Glutamatergic neuron (in vitro differentiated cells): ENCODE measurements around the gene AGFG1. TPM values are rescaled to one million over a fixed set of nuclear protein-coding genes. Genes with fewer than 3 reads are reported as not detected.

ENCODE experiments used
- DNase-seq: peaks from one replicate; pipeline ENCODE4 v3.0.0; 2022
- H3K27ac Mint-ChIP-seq: one replicate; pipeline ENCODE4 v1.8.0; 2020; ENCODE audit warnings: mild to moderate bottlenecking, mixed read lengths, inconsistent platforms; ENCODE audit not compliant: unreplicated experiment
- H3K27me3 Mint-ChIP-seq: one replicate; pipeline ENCODE4 v1.8.0; 2020; ENCODE audit warnings: mild to moderate bottlenecking, moderate library complexity, mixed read lengths, inconsistent platforms; ENCODE audit not compliant: unreplicated experiment
- H3K36me3 Mint-ChIP-seq: one replicate; pipeline ENCODE4 v1.8.0; 2020; ENCODE audit warnings: mild to moderate bottlenecking, mixed read lengths, inconsistent platforms; ENCODE audit not compliant: unreplicated experiment
- H3K4me1 Mint-ChIP-seq: one replicate; pipeline ENCODE4 v1.8.0; 2020; ENCODE audit warnings: mild to moderate bottlenecking, low read depth, mixed read lengths, inconsistent platforms; ENCODE audit not compliant: unreplicated experiment
- H3K4me3 Mint-ChIP-seq: one replicate; pipeline ENCODE4 v1.8.0; 2020; ENCODE audit warnings: mild to moderate bottlenecking, mixed read lengths, inconsistent platforms; ENCODE audit not compliant: unreplicated experiment
- H3K9me3 Mint-ChIP-seq: one replicate; pipeline ENCODE4 v1.8.0; 2020; ENCODE audit warnings: mild to moderate bottlenecking, moderate library complexity, mixed read lengths, inconsistent platforms; ENCODE audit not compliant: unreplicated experiment
- total RNA-seq: library from RNA; stranded (reverse); fragmentation: NEBNext Ultra II Directional; extraction: Animal tissue kit (Norgen Biotek cat#: 25700); gene quantifications from one replicate; pipeline ENCODE4 v1.2.1, GENCODE V29; 2021; ENCODE audit not compliant: unreplicated experiment
- TF ChIP-seq, protein P1 (sequence below): fragments of 200-600 bp; sonication (generic); IDR thresholded peaks from one replicate; pipeline ENCODE4 v1.5.0; 2021; ENCODE audit not compliant: partially characterized antibody, unreplicated experiment

Gene AGFG1
- total RNA-seq, 1 donor from 2014 or later, result 108 TPM

DNA sequence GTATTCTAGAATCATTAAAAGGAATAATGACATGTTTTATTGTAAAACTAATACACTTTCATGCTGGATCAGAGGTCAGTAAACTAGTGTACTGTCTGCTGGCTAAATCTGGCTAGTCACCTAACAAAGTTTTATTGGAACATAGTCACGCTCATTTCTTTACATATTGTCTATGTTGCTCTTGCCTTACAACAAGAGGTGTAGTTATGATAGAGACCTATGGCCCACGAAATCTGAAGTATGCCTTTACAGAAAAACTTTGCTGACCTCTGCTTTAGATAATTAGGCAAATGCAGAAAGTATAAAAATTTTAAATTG is 96.9 kb downstream of the AGFG1 start:
- no peaks in the 10 kb centered on the region for H3K4me1 Mint-ChIP-seq
- H3K9me3 Mint-ChIP-seq, result peaks cover 3% of the 10 kb centered on the region
- DNase-seq, result no peak
- H3K4me3 Mint-ChIP-seq, result no peak overlapping the region
- no peaks in the 10 kb centered on the region for H3K36me3 Mint-ChIP-seq
- TF ChIP-seq, protein P1, sequence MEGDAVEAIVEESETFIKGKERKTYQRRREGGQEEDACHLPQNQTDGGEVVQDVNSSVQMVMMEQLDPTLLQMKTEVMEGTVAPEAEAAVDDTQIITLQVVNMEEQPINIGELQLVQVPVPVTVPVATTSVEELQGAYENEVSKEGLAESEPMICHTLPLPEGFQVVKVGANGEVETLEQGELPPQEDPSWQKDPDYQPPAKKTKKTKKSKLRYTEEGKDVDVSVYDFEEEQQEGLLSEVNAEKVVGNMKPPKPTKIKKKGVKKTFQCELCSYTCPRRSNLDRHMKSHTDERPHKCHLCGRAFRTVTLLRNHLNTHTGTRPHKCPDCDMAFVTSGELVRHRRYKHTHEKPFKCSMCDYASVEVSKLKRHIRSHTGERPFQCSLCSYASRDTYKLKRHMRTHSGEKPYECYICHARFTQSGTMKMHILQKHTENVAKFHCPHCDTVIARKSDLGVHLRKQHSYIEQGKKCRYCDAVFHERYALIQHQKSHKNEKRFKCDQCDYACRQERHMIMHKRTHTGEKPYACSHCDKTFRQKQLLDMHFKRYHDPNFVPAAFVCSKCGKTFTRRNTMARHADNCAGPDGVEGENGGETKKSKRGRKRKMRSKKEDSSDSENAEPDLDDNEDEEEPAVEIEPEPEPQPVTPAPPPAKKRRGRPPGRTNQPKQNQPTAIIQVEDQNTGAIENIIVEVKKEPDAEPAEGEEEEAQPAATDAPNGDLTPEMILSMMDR, result no peak
- no peak overlapping the region for H3K27ac Mint-ChIP-seq
- H3K27me3 Mint-ChIP-seq, result no peaks in the 10 kb centered on the region

DNA sequence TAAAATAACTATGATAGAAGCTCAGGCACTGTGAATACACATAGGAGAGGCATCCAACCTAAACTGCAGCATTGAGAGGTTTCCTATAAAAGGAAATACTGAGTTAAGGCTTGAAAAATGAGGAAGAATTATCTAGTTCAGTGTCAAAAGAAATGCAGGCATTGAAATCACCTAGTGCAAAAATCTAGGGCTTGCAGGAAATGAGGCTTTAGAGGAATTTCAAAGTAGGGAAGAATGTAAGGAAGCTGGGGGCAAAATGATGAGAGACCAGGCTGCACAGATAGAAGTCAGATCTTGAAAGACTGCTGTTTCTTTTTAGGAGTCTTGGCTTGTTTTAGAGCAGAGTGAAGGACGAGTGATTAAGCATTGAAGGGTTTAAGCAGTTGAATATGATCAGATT is 98.7 kb downstream of the AGFG1 start:
- no peak for DNase-seq
- Mint-ChIP-seq H3K27me3 (no peaks in the 10 kb centered on the region), H3K4me3 (no peak overlapping the region), H3K9me3 (peaks cover 3% of the 10 kb centered on the region), H3K36me3 (no peaks in the 10 kb centered on the region), H3K4me1 (no peaks in the 10 kb centered on the region), H3K27ac (peak overlapping the region; percentile 62)
- TF ChIP-seq, protein P1, result no peak

DNA sequence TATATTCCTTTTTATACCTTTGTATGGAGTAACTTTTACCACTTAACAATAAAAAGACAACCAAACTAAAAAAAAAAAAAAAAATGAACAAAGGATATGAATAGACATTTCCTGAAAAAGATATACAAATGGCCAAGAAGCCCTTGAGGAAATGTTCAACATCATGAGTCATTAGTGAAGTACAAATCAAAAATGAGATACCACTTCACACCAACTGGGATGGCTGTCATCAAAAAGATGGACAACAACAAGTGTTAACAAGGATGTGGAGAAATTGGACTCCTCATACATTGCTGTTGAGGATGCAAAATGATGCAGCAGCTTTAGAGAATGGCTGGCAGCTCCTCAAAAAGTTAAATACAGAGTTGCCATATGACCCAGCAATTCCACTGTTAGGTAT is 104.2 kb downstream of the AGFG1 start:
- H3K4me3 Mint-ChIP-seq, result no peak overlapping the region
- TF ChIP-seq, protein P1, result no peak
- H3K27me3 Mint-ChIP-seq, result peaks cover 4% of the 10 kb centered on the region
- no peak overlapping the region for H3K27ac Mint-ChIP-seq
- H3K9me3 Mint-ChIP-seq, result peaks cover 8% of the 10 kb centered on the region
- peaks cover 18% of the 10 kb centered on the region for H3K4me1 Mint-ChIP-seq
- DNase-seq, result no peak
- no peaks in the 10 kb centered on the region for H3K36me3 Mint-ChIP-seq

DNA sequence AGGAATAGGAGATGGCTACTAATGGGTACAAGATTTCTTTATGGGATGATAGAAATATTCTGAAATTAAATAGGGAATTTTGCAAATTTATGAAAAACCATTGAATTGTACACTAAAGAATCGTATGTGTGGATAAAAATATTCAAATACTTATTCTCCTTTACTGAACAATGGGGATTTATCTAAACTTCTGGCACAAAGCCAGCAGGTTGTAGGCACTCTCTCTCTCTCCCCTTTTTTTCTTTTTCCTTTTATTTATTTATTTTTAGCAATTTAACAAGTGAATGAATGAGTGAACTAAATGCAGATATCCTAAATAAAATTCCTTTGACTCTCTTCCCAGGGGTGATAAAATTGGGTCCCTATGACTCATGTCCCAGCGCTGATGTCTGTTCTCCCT is 104.9 kb downstream of the AGFG1 start:
- Mint-ChIP-seq H3K36me3 (peaks cover under 1% of the 10 kb centered on the region), H3K4me1 (peaks cover 18% of the 10 kb centered on the region), H3K27ac (no peak overlapping the region), H3K4me3 (no peak overlapping the region), H3K27me3 (peaks cover 4% of the 10 kb centered on the region), H3K9me3 (peaks cover 8% of the 10 kb centered on the region)
- no peak for DNase-seq
- TF ChIP-seq, protein P1, result no peak

DNA sequence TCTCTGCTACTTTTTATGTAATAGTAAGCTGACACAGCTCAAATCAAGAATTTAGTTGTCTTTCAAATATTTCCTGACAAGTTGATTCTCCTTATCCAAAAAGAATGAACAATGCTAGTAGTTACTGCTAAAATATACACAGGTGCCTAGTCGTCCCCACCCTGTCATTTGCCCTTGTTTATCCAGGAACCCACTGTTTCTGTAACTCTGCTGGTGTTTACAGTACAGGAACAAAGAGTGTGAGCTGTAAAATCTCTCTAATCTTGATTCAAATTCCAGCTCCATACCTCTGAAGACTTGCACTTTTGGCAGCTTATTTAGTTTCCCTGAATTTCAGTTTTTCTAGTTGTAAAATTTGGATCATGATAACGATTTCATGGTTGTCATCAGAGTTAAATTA is 105.6 kb downstream of the AGFG1 start:
- H3K9me3 Mint-ChIP-seq, result peaks cover 8% of the 10 kb centered on the region
- H3K36me3 Mint-ChIP-seq, result peaks cover 8% of the 10 kb centered on the region
- no peak for DNase-seq
- no peak overlapping the region for H3K4me3 Mint-ChIP-seq
- H3K4me1 Mint-ChIP-seq, result peaks cover 18% of the 10 kb centered on the region
- no peak overlapping the region for H3K27ac Mint-ChIP-seq
- H3K27me3 Mint-ChIP-seq, result peaks cover 4% of the 10 kb centered on the region
- TF ChIP-seq, protein P1, result no peak
